Measurements from ENCODE around the gene ARHGEF16. TPM values are rescaled to one million over a fixed set of nuclear protein-coding genes. Genes with fewer than 3 reads are reported as not detected.

The ARHGEF16 gene
- total RNA-seq, 4 donors from 2014 or later: 8.4 to 24.6 (median 22.4) TPM

DNA sequence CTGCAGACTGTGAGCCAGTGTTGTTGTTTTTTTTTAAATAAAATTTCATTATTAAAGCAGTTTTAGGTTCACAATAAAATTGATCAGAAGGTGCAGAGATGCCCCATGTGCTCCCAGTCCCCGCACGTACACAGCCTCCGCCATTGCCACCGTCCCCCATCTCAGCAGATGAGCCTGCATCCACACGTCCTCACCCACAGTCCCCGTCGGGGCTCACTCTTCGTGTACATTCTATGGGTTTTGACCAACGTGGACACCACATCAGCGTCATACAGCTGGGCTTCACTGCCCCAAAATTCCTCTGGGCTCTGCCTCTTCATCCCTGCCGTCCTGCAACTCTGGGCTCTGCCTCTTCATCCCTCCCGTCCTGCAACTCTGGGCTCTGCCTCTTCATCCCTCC is 11.6 kb upstream of the ARHGEF16 start:
- intact Hi-C loops (cut with DNase I): no loop called here
- 64 to 76% methylated on average over 12 of the region's 12 CpGs for WGBS, 2 donors
- H3K27ac ChIP-seq: no peak overlapping the region
- TF ChIP-seq POLR2A (IDR thresholded peaks at IDR 0.05): no peak
- TF ChIP-seq, protein P1, sequence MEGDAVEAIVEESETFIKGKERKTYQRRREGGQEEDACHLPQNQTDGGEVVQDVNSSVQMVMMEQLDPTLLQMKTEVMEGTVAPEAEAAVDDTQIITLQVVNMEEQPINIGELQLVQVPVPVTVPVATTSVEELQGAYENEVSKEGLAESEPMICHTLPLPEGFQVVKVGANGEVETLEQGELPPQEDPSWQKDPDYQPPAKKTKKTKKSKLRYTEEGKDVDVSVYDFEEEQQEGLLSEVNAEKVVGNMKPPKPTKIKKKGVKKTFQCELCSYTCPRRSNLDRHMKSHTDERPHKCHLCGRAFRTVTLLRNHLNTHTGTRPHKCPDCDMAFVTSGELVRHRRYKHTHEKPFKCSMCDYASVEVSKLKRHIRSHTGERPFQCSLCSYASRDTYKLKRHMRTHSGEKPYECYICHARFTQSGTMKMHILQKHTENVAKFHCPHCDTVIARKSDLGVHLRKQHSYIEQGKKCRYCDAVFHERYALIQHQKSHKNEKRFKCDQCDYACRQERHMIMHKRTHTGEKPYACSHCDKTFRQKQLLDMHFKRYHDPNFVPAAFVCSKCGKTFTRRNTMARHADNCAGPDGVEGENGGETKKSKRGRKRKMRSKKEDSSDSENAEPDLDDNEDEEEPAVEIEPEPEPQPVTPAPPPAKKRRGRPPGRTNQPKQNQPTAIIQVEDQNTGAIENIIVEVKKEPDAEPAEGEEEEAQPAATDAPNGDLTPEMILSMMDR (IDR thresholded peaks at IDR 0.05): no peak
- H3K27me3 ChIP-seq: peaks cover 0 to 75% (median 0%) of the 10 kb centered on the region in 4 donors
- no peaks in the 10 kb centered on the region for H3K4me1 ChIP-seq
- H3K9me3 ChIP-seq: peaks cover 0 to 9% (median 0%) of the 10 kb centered on the region in 3 donors
- DNase-seq: no peak
- H3K4me3 ChIP-seq: no peak overlapping the region
- no peaks in the 10 kb centered on the region for H3K36me3 ChIP-seq

DNA sequence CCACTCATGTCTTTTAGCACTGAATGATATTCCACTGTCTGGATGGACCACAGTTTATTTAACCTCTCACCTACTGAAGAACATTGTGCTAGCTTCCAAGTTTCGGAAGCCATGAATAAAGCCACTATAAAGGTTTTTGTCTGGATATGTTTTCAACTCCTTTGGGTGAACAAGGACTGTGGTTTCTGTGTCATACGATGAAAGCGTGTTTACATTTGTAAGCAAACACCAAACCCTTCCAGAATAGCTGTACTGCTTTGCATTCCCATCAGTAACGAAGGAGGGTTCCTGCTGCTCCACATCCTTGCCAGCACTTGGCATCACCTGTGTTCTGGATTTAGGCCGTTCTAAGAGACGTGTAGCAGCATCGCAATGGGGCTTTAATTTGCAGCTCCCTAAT is 10.7 kb upstream of the ARHGEF16 start:
- Histone ChIP-seq H3K27ac (no peak overlapping the region), H3K36me3 (no peaks in the 10 kb centered on the region), H3K4me1 (no peaks in the 10 kb centered on the region), H3K4me3 (no peak overlapping the region), H3K9me3 (peaks cover 0 to 9% (median 0%) of the 10 kb centered on the region in 3 donors), H3K27me3 (peaks cover 0 to 72% (median 0%) of the 10 kb centered on the region in 4 donors)
- 58 to 63% methylated on average over 7 of the region's 7 CpGs for WGBS, 2 donors
- intact Hi-C loops (cut with DNase I): no loop called here
- no peak for DNase-seq
- TF ChIP-seq, protein P1 (IDR thresholded peaks at IDR 0.05): no peak
- TF ChIP-seq POLR2A (IDR thresholded peaks at IDR 0.05): no peak

DNA sequence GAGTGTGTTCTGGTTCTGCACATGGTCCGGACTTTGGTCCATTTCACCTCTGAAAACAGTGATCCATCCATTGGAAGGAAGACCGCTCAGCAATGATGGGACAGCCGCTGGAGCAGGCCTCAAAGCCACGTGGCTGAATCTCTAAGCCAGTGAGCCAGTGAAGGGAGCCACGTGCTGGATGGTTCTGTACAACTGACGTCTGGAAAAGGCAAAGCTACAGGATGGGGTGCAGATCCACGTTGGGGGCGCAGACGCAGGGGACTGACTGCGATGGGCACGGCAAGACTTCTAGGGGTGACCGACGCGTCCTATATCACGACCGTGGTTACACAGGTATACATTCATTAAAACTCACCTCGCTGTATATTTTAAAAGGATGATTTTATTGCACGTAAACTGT is 10.2 kb upstream of the ARHGEF16 start:
- Histone ChIP-seq H3K4me3 (no peak overlapping the region), H3K4me1 (no peaks in the 10 kb centered on the region), H3K27ac (no peak overlapping the region), H3K27me3 (peaks cover 0 to 71% (median 0%) of the 10 kb centered on the region in 4 donors), H3K9me3 (peaks cover 0 to 9% (median 0%) of the 10 kb centered on the region in 3 donors), H3K36me3 (no peaks in the 10 kb centered on the region)
- intact Hi-C loops (cut with DNase I): no loop called here
- no peak for DNase-seq
- no peak for TF ChIP-seq POLR2A (IDR thresholded peaks at IDR 0.05)
- TF ChIP-seq, protein P1 (IDR thresholded peaks at IDR 0.05): no peak
- WGBS, 2 donors: 83 to 89% methylated on average over 14 to 16 of the region's 18 CpGs

DNA sequence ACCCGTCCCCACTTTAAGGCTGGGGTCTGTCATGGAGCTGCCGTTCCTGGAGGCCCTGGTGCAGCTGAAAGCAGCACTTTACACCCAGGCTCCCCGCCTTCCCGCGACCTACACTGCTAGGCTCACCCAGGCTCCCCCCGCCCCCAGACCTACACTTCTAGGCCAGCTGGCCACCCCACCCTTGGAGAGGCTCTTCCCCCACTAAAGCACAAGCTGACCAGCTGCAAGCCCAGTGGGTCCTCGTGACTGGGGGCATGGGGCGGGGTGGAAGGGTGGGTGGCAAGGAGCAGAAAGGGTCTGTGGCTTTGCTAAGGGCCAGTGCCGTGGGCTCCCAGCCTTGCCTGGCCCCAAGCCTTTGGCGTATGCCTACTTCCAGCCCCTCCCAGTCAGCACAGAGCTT is 9.7 kb upstream of the ARHGEF16 start:
- Histone ChIP-seq H3K27me3 (peaks cover 0 to 70% (median 0%) of the 10 kb centered on the region in 4 donors), H3K4me3 (no peak overlapping the region), H3K9me3 (peaks cover 0 to 9% (median 0%) of the 10 kb centered on the region in 3 donors), H3K4me1 (no peaks in the 10 kb centered on the region), H3K27ac (no peak overlapping the region), H3K36me3 (no peaks in the 10 kb centered on the region)
- 25 to 46% methylated on average over 3 to 4 of the region's 10 CpGs for WGBS, 2 donors
- DNase-seq: no peak
- intact Hi-C loops (cut with DNase I): no loop called here
- TF ChIP-seq POLR2A (IDR thresholded peaks at IDR 0.05): no peak
- TF ChIP-seq, protein P1 (IDR thresholded peaks at IDR 0.05): no peak

DNA sequence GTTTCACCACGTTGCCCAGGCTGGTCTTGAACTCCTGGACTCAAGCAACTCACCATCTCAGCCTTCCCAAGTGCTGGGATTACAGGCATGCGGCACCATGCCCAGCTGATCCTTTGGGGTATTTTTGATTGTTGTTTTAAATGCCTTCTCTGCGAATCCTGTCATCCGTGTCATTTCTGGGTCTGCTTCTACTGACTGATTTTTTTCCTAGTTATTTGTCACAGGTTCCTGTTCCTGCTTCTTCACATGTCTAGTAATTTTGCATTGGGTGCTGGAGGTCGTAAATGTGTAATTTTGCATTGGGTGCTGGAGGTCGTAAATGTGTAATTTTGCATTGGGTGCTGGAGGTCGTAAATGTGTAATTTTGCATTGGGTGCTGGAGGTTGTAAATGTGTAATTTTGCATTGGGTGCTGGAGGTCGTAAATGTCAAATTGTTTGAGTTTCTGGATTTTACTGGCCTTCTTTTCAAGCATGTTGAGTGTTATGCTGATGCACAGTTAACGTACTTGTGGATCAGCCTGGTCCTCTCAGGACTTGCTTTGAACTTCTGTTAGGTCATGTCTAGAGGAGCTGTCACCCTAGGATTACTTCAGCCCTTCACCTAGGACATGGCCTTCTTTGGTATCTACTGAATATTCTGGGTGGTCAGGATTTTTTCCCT is 4.1 kb upstream of the ARHGEF16 start:
- Histone ChIP-seq H3K4me1 (peaks cover 14 to 26% (median 17%) of the 10 kb centered on the region in 3 donors), H3K27me3 (peaks cover 0 to 69% (median 2%) of the 10 kb centered on the region in 4 donors), H3K36me3 (no peaks in the 10 kb centered on the region), H3K4me3 (no peak overlapping the region), H3K9me3 (peaks cover 0 to 9% (median 0%) of the 10 kb centered on the region in 3 donors), H3K27ac (no peak overlapping the region)
- no peak for TF ChIP-seq POLR2A (IDR thresholded peaks at IDR 0.05)
- TF ChIP-seq, protein P1 (IDR thresholded peaks at IDR 0.05): no peak
- 76 to 77% methylated on average over 9 of the region's 9 CpGs for WGBS, 2 donors
- no peak for DNase-seq
- intact Hi-C loops (cut with DNase I): loop anchor here (5.0 kb wide), 1 partner anchor 172 kb away; no protein-coding TSS in a partner anchor

Measured in esophagus squamous epithelium (tissue), 5 donors.